HG03571 (cell line): ENCODE data around the gene DNM1.
A peak's percentile ranks its signal among the peaks of the same experiment; 100 is the strongest.

Experiments used
- ATAC-seq: cut with Tn5 transposase; IDR thresholded peaks from one replicate; pipeline ENCODE4 v1.9.1; 2021; ENCODE audit not compliant: unreplicated experiment

DNM1 gene

GRCh38 chr9:128203024-128203706 is at the start of gene DNM1:
TSS of gene DNM1 (plus strand) at chr9:128203379. CDS start at chr9:128203471, 92 bp downstream.
- ATAC-seq: peak; percentile 73

- ATAC-seq: no peak
These were observed 49.1 kb upstream of the DNM1 start for GRCh38 chr9:128153947-128154695.

- ATAC-seq: no peak
These were observed 47.3 kb upstream of the DNM1 start for GRCh38 chr9:128155736-128156500.

- no peak for ATAC-seq
These were observed 43.7 kb upstream of the DNM1 start for GRCh38 chr9:128159522-128159783.

- ATAC-seq: peak; percentile 65
These were observed 43.2 kb upstream of the DNM1 start, which contains the start of gene BBLN for GRCh38 chr9:128159784-128160602. TSS of gene BBLN (plus strand) at chr9:128160265. CDS start at chr9:128160408, 143 bp downstream.

GRCh38 chr9:128160603-128160987 is 42.6 kb upstream of the DNM1 start:
- ATAC-seq: peak; percentile 12

- no peak for ATAC-seq
These were observed 41.8 kb upstream of the DNM1 start for GRCh38 chr9:128161215-128161902.

- ATAC-seq: no peak
These were observed 40.8 kb upstream of the DNM1 start for GRCh38 chr9:128162215-128163026.

GRCh38 chr9:128163027-128163515 is 40.1 kb upstream of the DNM1 start:
- no peak for ATAC-seq

- ATAC-seq: no peak
These were observed 39.5 kb upstream of the DNM1 start for GRCh38 chr9:128163523-128164306.

GRCh38 chr9:128164307-128164885 is 38.8 kb upstream of the DNM1 start:
- no peak for ATAC-seq

- ATAC-seq: no peak
These were observed 37.0 kb upstream of the DNM1 start for GRCh38 chr9:128166169-128166568.

- no peak for ATAC-seq
These were observed 36.0 kb upstream of the DNM1 start for GRCh38 chr9:128167209-128167608.

- ATAC-seq: no peak
These were observed 34.4 kb upstream of the DNM1 start for GRCh38 chr9:128168731-128169308.

- ATAC-seq: no peak
These were observed 33.7 kb upstream of the DNM1 start for GRCh38 chr9:128169492-128169891.

GRCh38 chr9:128169925-128170324 is 33.3 kb upstream of the DNM1 start:
- no peak for ATAC-seq

- no peak for ATAC-seq
These were observed 29.1 kb upstream of the DNM1 start for GRCh38 chr9:128174062-128174461.

- ATAC-seq: no peak
These were observed 28.0 kb upstream of the DNM1 start for GRCh38 chr9:128175102-128175563.
